HUDEP-2 (cell line): Measurements from ENCODE around the gene LSM10.
A peak's percentile ranks its signal among the peaks of the same experiment; 100 is the strongest.

Source experiments
- DNase-seq, 76 experiments: peaks; one replicate each; lab custom pipeline; 2025; ENCODE audit not compliant: unreplicated experiment in 76 of 76; lab: John Stamatoyannopoulos, UW

The LSM10 gene

GRCh38 chr1:36354486-36354885, 43.2 kb downstream of the LSM10 start:
- no peak for DNase-seq

GRCh38 chr1:36352910-36353878, 44.5 kb downstream of the LSM10 start:
- no peak for DNase-seq

- DNase-seq, result no peak
These were observed 45.4 kb downstream of the LSM10 start for GRCh38 chr1:36352125-36352909.

GRCh38 chr1:36351227-36351977, 46.3 kb downstream of the LSM10 start:
- DNase-seq, result no peak

GRCh38 chr1:36350659-36351226, 47.0 kb downstream of the LSM10 start:
- no peak for DNase-seq

- DNase-seq, result no peak
These were observed 47.9 kb downstream of the LSM10 start for GRCh38 chr1:36349839-36350238.

GRCh38 chr1:36349241-36349671, 48.5 kb downstream of the LSM10 start:
- peak in 1 of 76 experiments; percentile 5 for DNase-seq

- no peak for DNase-seq
These were observed 50.9 kb downstream of the LSM10 start for GRCh38 chr1:36346741-36347370.

- no peak for DNase-seq
These were observed 52.4 kb downstream of the LSM10 start for GRCh38 chr1:36345353-36345752.

- DNase-seq, result no peak
These were observed 53.4 kb downstream of the LSM10 start for GRCh38 chr1:36344395-36344680.

GRCh38 chr1:36343651-36344394, 53.9 kb downstream of the LSM10 start:
- no peak for DNase-seq
